CD4-positive, alpha-beta T cell treated with Interleukin-4 for 4 hours (primary cell): ENCODE measurements around the gene REPS1.

ENCODE experiments used
- DNase-seq: peaks from one replicate; pipeline ENCODE4 v3.0.0-alpha.2; 2020

REPS1 gene

GRCh38 chr6:138912308-138912707, 75.7 kb downstream of the REPS1 start:
- DNase-seq: no peak

- no peak for DNase-seq
Observed at GRCh38 chr6:138909975-138910374, 78.1 kb downstream of the REPS1 start.

GRCh38 chr6:138909511-138909910, 78.5 kb downstream of the REPS1 start:
- no peak for DNase-seq

- DNase-seq: no peak
Observed at GRCh38 chr6:138907167-138907566, 80.9 kb downstream of the REPS1 start.

GRCh38 chr6:138897031-138897430, 91.0 kb downstream of the REPS1 start:
- DNase-seq: no peak

- no peak for DNase-seq
Observed at GRCh38 chr6:138896104-138896756, 91.8 kb downstream of the REPS1 start.

GRCh38 chr6:138891255-138891986, 96.6 kb downstream of the REPS1 start:
- DNase-seq: no peak

GRCh38 chr6:138885156-138885819, 102.8 kb downstream of the REPS1 start:
- no peak for DNase-seq

- no peak for DNase-seq
Observed at GRCh38 chr6:138882369-138883017, 105.6 kb downstream of the REPS1 start.

- no peak for DNase-seq
Observed at GRCh38 chr6:138873191-138873590, 114.9 kb downstream of the REPS1 start.

- no peak for DNase-seq
Observed at GRCh38 chr6:138869398-138869797, 118.7 kb downstream of the REPS1 start.

GRCh38 chr6:138868181-138868580, 119.9 kb downstream of the REPS1 start:
- DNase-seq: no peak

- no peak for DNase-seq
Observed at GRCh38 chr6:138865480-138866109, 122.5 kb downstream of the REPS1 start.

- no peak for DNase-seq
Observed at GRCh38 chr6:138864343-138864890, 123.6 kb downstream of the REPS1 start.

- DNase-seq: no peak
Observed at GRCh38 chr6:138863321-138863720, 124.7 kb downstream of the REPS1 start.

- no peak for DNase-seq
Observed at GRCh38 chr6:138862456-138862855, 125.6 kb downstream of the REPS1 start.

GRCh38 chr6:138857775-138858174, 130.3 kb downstream of the REPS1 start:
- DNase-seq: no peak

- DNase-seq: no peak
Observed at GRCh38 chr6:138856654-138857053, 131.4 kb downstream of the REPS1 start.
